NCI-H1694 treated with DMSO at 0.1 percent for 48 hours (cell line): ENCODE data around the gene HLA-DQB2.

Experiments
- DNase-seq: peaks from one replicate; lab custom pipeline; 2025; lab: John Stamatoyannopoulos, UW

HLA-DQB2 gene

GRCh38 chr6:32744776-32745175, 18.6 kb downstream of the HLA-DQB2 start:
- DNase-seq: no peak

DNA sequence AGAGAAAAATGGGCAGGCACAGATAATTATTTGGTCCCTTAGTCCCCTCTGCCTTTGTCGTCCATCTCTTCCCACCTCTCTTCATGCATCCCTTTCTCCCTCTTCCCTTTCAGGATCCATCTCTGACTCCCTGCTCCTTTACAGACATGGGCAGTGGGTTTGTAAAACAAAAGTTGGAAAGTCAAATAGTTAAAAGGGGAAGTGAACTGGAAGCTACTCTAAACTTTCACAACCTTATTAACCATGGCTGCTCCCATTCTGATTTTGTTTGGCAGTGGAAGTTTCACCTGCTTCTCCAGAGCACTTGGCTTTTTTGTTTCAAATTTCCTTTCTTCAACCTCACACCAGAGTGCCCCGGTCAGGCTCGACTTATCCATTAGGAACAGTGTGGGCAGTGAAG, 21.0 kb downstream of the HLA-DQB2 start:
- DNase-seq: no peak

- no peak for DNase-seq
Observed at GRCh38 chr6:32741031-32741960, 22.0 kb downstream of the HLA-DQB2 start, which contains the start of gene HLA-DQA2. TSS of gene HLA-DQA2 (plus strand) at chr6:32741391. CDS start at chr6:32741444, 53 bp downstream.

DNA sequence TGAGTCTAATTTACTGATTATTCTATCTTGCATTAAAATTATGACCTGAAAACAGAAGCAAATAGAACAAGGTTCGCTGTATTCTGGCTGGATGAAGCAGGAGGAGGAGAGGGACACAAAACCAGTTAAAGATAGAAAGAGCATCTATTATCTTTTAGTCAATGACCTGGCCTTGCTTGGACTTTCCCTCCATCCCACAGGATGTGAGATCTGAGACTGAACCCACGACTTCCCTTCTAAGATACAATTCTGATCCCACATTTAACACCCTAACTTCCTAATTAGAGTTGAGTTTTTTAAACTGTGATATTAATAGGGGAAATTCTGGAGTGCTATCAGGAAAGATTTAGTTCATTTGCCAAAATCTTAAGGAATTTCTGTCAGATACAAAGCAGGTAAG, 25.2 kb downstream of the HLA-DQB2 start:
- DNase-seq: no peak

DNA sequence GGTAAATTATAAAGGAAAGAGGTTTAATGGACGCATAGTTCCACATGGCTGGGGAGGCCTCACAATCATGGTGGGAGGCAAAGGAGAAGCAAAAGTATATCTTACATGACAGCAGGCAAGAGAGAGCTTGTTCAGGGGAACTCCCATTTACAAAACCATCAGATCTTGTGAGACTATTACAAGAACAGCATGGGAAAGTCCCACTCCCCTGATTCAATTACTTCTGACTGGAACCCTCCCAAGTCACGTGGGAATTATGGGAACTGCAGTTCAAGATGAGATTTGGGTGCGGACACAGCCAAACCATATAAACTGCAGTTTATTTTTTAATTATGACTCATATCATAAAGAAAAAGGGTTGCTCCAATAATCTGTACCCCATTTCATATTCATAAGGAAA, 44.5 kb downstream of the HLA-DQB2 start:
- no peak for DNase-seq

- DNase-seq: no peak
Observed at GRCh38 chr6:32716396-32716795, 46.9 kb downstream of the HLA-DQB2 start.

GRCh38 chr6:32713241-32713640, 50.1 kb downstream of the HLA-DQB2 start:
- no peak for DNase-seq

GRCh38 chr6:32709625-32710024, 53.7 kb downstream of the HLA-DQB2 start:
- no peak for DNase-seq
